PC-9 (cell line): ENCODE measurements around the gene AMOTL1. TPM values are rescaled to one million over a fixed set of nuclear protein-coding genes. Genes with fewer than 3 reads are reported as not detected.
"Not testable (repeated sequence)": the region's sequence is repeated elsewhere in the genome, so short reads cannot be mapped to it uniquely, and the experiment has no call there.

Experiments
- BruUV-seq: library from RNA; stranded (reverse); fragments of 400-500 nt; replicated peaks from 2 replicates; lab custom pipeline; 2021; lab: Mats Ljungman, UMichigan
- CTCF ChIA-PET: fragments of 300-600 bp; sonication (Branson Sonifier 250); formaldehyde crosslinking; loops from one replicate; lab custom pipeline; 2022; ENCODE audit warnings: antibody characterized with exemption; lab: Charles Lee
- POLR2A ChIA-PET: fragments of 300-600 bp; sonication (Branson Sonifier 250); formaldehyde crosslinking; loops from one replicate; lab custom pipeline; 2022; ENCODE audit warnings: antibody characterized with exemption; ENCODE audit not compliant: unreplicated experiment; lab: Charles Lee
- DNase-seq, 2 experiments: peaks; one replicate each; pipeline versions ENCODE4 v3.0.0 to v3.0.0-alpha.2; 2015 to 2022; ENCODE audit warnings: mixed read lengths in 1 of 2
- H2AFZ ChIP-seq: fragments of 200-600 bp; sonication (generic); 2 replicates; pipeline ENCODE4 v1.8.1; 2017; ENCODE audit warnings: antibody characterized with exemption
- H3F3A ChIP-seq: fragments of 200-600 bp; sonication (generic); 2 replicates; pipeline ENCODE4 v1.8.1; 2017; ENCODE audit warnings: antibody characterized with exemption, mild to moderate bottlenecking, low read depth; ENCODE audit not compliant: insufficient read depth
- H3K27ac ChIP-seq: fragments of 200-600 bp; sonication (generic); 2 replicates; pipeline ENCODE4 v1.6.1; 2016; ENCODE audit warnings: mixed run types
- H3K27me3 ChIP-seq: fragments of 200-600 bp; sonication (generic); 2 replicates; pipeline ENCODE4 v1.6.1; 2016; ENCODE audit warnings: low read depth, mixed run types; ENCODE audit not compliant: insufficient read depth
- H3K36me3 ChIP-seq: fragments of 200-600 bp; sonication (generic); 2 replicates; pipeline ENCODE4 v1.6.1; 2016; ENCODE audit warnings: low read depth, mixed run types
- H3K4me1 ChIP-seq: fragments of 200-600 bp; sonication (generic); replicated peaks from 2 replicates; pipeline ENCODE4 v1.6.1; 2016; ENCODE audit warnings: mixed run types; ENCODE audit not compliant: insufficient read depth
- H3K4me2 ChIP-seq: fragments of 200-600 bp; sonication (generic); 2 replicates; pipeline ENCODE4 v1.6.1; 2017; ENCODE audit warnings: mixed run types
- H3K4me3 ChIP-seq: fragments of 200-600 bp; sonication (generic); 2 replicates; pipeline ENCODE4 v1.6.1; 2016; ENCODE audit warnings: mixed run types
- H3K79me2 ChIP-seq: fragments of 200-600 bp; sonication (generic); 2 replicates; pipeline ENCODE4 v1.6.1; 2017; ENCODE audit warnings: low read depth, mixed run types
- H3K9me2 ChIP-seq: fragments of 200-600 bp; sonication (generic); 2 replicates; pipeline ENCODE4 v1.8.1; 2017; ENCODE audit warnings: mild to moderate bottlenecking; ENCODE audit not compliant: insufficient read depth
- H3K9me3 ChIP-seq: fragments of 200-600 bp; sonication (generic); 2 replicates; pipeline ENCODE4 v1.8.1; 2016; ENCODE audit warnings: low read depth; ENCODE audit not compliant: insufficient read depth
- H4K20me1 ChIP-seq: fragments of 200-600 bp; sonication (generic); 2 replicates; pipeline ENCODE4 v1.8.1; 2017; ENCODE audit not compliant: insufficient read depth
- EZH2 ChIP-seq: fragments of 200-600 bp; sonication (generic); IDR thresholded peaks from 2 replicates; pipeline ENCODE4 v1.8.0; 2017; ENCODE audit warnings: antibody characterized with exemption, low read depth
- intact Hi-C: fragments of 100-400 bp; cut with micrococcal nuclease; formaldehyde crosslinking; loops from one replicate; pipeline ENCODE4 v1.10.0; 2022; ENCODE audit not compliant: unreplicated experiment
- total RNA-seq: library from RNA; stranded (reverse); gene quantifications from 2 replicates; pipeline ENCODE4 v1.2.3, GENCODE V29; 2021
- TF ChIP-seq, protein P1 (sequence below): fragments of 200-600 bp; sonication (generic); conservative IDR thresholded peaks from 2 replicates; pipeline ENCODE4 v1.6.1; 2017; ENCODE audit warnings: mixed run types, antibody characterized with exemption, mild to moderate bottlenecking, moderate library complexity

AMOTL1 gene
- total RNA-seq, 1 experiment from 2014 or later, result 60.5 TPM

DNA sequence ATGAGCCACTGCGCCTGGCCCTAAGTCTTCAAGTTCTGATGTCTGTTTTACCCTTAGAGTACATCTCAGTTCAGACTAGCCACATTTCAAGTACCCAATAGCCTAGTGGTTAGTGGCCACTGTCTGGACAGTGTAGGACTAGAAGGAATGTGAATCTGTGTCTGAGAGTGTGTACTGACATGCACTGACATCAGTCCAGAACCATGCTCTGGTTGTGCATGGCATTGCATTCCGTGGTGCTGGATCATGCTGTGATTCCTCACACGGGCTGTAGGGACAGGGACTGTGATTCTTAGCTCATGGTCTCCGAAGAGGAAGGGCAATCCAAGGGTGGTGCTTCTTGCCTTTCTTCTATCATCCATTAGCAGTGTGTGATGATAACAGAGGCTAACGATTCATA is 41.1 kb downstream of the AMOTL1 start:
- Histone ChIP-seq H3K27me3 (no peaks in the 10 kb centered on the region), H3K9me2 (no peaks in the 10 kb centered on the region), H4K20me1 (peaks cover 15% of the 10 kb centered on the region; the same call in 1 of the 2 replicates), H3K79me2 (peaks cover 85% of the 10 kb centered on the region), H3K36me3 (peaks cover 60% of the 10 kb centered on the region), H3K4me3 (no peak overlapping the region), H3F3A (peaks cover 39% of the 10 kb centered on the region; the same call in 1 of the 2 replicates), H2AFZ (no peak overlapping the region), H3K4me1 (no peaks in the 10 kb centered on the region), H3K27ac (no peak overlapping the region), H3K9me3 (peaks cover 19% of the 10 kb centered on the region), H3K4me2 (no peak overlapping the region)
- ChIA-PET CTCF (no interaction called here), POLR2A (no interaction called here)
- no peak for TF ChIP-seq EZH2
- TF ChIP-seq, protein P1, sequence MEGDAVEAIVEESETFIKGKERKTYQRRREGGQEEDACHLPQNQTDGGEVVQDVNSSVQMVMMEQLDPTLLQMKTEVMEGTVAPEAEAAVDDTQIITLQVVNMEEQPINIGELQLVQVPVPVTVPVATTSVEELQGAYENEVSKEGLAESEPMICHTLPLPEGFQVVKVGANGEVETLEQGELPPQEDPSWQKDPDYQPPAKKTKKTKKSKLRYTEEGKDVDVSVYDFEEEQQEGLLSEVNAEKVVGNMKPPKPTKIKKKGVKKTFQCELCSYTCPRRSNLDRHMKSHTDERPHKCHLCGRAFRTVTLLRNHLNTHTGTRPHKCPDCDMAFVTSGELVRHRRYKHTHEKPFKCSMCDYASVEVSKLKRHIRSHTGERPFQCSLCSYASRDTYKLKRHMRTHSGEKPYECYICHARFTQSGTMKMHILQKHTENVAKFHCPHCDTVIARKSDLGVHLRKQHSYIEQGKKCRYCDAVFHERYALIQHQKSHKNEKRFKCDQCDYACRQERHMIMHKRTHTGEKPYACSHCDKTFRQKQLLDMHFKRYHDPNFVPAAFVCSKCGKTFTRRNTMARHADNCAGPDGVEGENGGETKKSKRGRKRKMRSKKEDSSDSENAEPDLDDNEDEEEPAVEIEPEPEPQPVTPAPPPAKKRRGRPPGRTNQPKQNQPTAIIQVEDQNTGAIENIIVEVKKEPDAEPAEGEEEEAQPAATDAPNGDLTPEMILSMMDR, result no peak
- no TSS peak for BruUV-seq
- intact Hi-C loops, result no loop called here
- DNase-seq, result no peak

DNA sequence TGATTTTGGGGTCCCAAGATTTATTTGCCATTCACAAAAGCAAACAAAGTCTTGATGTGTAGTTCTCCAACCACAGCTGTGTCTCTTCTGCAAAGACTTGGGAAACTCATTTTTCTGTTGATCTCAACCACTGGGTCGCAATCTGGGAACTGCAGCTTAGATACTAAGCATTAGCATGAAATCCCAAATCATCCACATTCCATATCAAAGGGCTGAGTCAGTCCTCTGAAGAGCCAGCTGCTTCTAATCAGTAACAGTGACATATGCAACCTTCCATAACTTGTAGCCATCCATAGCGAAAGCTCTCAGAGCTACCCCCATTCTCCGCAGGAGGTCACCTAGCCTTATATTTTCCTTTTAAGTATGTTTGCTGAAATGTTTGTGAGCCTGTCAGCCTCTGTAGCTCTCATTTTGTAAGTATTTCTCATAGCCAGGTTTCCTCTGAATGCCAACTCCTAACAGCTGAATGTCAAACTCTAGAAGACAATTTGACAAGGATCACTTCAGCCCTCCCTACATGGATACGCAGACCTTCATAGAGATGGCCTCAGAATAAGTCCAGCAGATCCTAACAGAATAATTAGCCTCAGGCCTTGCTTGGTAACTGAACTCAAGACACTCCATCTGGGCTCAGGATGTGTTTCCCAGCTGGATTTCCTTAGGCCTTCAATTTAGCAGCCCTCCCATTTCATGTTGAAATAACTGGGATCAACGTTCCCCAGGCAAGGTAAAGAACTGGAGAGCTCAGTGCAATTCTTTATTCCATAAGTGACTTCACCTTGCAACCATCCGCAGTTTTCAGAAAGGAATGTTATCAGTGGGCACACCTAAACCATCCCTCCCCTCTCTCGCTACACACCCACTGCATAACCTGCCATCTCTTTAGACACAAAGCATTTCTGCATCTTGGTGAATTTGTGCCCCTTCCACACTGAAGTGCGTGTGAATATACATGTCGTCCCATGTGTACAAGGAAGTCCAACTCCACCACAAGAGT is 44.9 kb downstream of the AMOTL1 start:
- H3K27ac ChIP-seq, CTCF ChIA-PET: not testable (repeated sequence)
- peaks cover 41% of the 10 kb centered on the region for H3F3A ChIP-seq

DNA sequence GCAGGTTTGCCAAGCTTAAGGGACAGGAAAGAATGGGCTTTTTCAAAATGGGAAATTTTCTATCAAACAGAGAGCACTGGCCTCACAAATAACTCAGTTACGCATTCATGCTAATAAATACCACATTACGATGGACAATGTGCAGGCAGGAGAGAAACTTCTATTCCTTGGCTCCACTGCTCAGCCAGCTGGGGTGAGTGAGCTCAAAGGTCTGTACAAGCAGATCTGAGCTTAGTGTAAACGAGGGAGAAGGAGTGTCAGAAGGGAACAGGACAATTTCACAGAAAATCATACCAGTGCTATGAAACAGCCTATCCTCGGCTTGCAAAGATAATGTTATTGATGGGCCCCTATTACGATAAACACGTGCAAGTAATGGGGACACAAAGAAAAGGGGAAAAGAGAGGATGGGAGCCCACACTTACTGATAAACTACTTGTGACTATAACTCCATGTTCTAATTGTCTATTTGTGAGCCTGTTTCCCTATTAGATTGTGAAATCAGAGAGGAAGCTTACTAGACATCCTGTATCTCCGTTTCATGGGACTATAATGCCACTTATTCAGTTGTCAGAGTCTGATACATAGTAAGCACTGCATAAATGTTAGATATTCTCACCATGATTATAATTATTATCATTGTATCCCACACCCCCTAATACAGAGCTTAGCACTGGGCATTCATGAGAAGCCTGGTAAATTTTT is 46.3 kb downstream of the AMOTL1 start:
- CTCF ChIA-PET, result no interaction called here
- no peak overlapping the region for H2AFZ ChIP-seq
- H3F3A ChIP-seq, result peaks cover 41% of the 10 kb centered on the region
- H3K79me2 ChIP-seq, result peaks cover 84% of the 10 kb centered on the region
- no peaks in the 10 kb centered on the region for H4K20me1 ChIP-seq
- intact Hi-C loops, result no loop called here
- peaks cover 75% of the 10 kb centered on the region for H3K36me3 ChIP-seq
- no peaks in the 10 kb centered on the region for H3K4me1 ChIP-seq
- TF ChIP-seq, protein P1, result no peak
- TF ChIP-seq EZH2, result no peak
- peaks cover 33% of the 10 kb centered on the region for H3K9me3 ChIP-seq
- H3K9me2 ChIP-seq, result no peaks in the 10 kb centered on the region
- 0 out of 2 replicates have a peak overlapping the region, but pooled peaks have one; percentile 13 for H3K4me3 ChIP-seq
- no TSS peak for BruUV-seq
- no peaks in the 10 kb centered on the region for H3K27me3 ChIP-seq
- no peak for DNase-seq
- POLR2A ChIA-PET, result interaction anchor here (0.7 kb wide), 1 partner anchor 185 kb away, joined by 4 read pairs; no protein-coding TSS in a partner anchor
- no peak overlapping the region for H3K4me2 ChIP-seq
- no peak overlapping the region for H3K27ac ChIP-seq

More for the DNA sequence above, 44.9 kb downstream of the AMOTL1 start:
- Histone ChIP-seq H3K79me2 (peaks cover 82% of the 10 kb centered on the region), H3K36me3 (peaks cover 74% of the 10 kb centered on the region), H3K9me3 (peaks cover 33% of the 10 kb centered on the region)
- H3K4me2 ChIP-seq, DNase-seq, H3K4me1 ChIP-seq, H3K4me3 ChIP-seq, H3K27me3 ChIP-seq, BruUV-seq, H3K9me2 ChIP-seq, H2AFZ ChIP-seq, intact Hi-C loops, H4K20me1 ChIP-seq: not testable (repeated sequence)
- POLR2A ChIA-PET, result interaction anchor here (0.6 kb wide), 1 partner anchor 52 kb away, joined by 5 read pairs; no protein-coding TSS in a partner anchor
